GM18861 (cell line): ENCODE data around the gene EFR3B.
"Not testable (repeated sequence)": the region's sequence is repeated elsewhere in the genome, so short reads cannot be mapped to it uniquely, and the experiment has no call there.

Experiments used
- ATAC-seq: cut with Tn5 transposase; IDR thresholded peaks from one replicate; pipeline ENCODE4 v1.9.1; 2021; ENCODE audit not compliant: unreplicated experiment

Gene EFR3B

DNA sequence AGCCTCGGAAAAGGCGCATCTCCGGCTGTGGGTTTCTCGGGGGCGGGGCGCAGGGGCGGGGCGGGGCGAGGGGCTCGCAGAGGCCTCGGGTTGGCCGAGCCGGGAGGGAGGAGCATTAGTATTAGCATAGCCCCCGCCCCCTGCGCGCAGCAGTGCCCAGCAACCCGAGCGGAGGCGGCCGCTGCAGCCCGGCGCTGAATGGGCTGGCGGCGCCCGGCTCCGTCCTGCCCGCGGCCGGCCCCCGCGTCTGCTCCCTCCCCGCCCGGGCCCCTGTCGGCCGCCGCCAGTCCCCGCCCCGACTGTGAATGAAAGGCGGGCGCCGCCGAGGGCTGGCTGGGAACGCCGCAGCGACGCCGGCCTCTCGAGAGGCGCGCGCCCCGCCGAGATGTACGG, at the start of gene EFR3B:
Gene EFR3B, plus strand, starts transcription at position 149 of the 393 bp plus-strand sequence. Its CDS starts 237 bp downstream, at position 386.
- peak; percentile 89 for ATAC-seq

DNA sequence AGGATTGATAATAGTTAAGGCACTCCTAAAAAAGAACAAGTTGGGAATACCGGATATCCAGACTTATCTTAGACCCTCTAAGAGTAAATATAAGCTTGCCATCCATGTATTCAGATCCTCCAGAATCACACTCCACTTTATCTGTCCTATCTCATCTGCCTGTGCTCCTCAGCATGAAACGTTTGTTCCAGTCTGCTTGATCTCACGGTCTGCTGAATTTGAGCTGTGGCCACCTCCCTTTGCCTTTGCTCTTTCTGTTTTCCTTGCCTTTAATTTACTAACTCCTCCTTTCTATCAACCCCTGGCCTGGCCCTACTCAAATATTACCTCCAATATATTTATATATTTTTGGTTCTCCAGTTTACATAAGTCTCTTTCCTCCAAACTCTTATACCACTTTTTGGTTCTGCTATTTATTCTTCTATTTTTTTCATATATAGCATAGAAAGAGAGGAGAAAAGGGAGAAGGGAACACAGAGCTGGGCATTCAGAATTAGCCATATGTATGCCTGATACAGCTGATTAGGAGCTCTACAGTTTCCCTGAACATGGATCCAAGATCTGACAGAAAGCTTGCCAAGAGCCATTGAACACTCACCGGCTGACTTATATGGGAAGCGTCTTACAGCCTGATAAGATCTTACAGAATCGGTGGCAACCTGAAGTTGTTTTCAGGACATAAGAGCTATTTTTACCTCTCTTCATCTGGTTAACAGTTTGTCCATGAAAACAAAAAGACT, 48.3 kb upstream of the EFR3B start:
- no peak for ATAC-seq

DNA sequence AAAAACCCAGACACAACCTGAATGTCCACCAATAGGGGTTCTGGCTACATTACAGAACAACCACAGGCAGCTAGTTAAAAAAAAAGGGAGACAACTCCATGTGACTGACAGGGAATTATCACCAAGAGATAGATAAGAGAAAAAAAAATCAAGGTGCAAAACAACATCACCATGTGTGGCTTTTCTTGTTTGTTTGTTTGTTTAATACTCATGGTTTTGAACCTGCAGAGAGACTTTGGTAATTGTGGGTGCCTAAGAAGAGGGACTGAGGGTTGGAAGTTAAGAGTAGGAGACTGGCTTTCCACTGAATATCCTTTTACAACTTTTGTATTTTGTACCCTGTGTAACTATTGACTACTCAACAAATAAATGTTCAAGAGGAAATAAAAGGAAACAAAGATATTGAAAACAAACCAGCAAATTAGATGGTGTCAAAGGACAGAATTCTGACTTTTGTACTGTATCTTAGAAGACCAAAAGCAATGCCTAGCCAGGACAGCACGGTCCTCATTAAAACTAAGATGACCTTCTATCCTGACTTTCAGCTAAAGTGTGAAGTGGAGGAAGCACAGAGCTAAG, 47.6 kb upstream of the EFR3B start:
- ATAC-seq: no peak

DNA sequence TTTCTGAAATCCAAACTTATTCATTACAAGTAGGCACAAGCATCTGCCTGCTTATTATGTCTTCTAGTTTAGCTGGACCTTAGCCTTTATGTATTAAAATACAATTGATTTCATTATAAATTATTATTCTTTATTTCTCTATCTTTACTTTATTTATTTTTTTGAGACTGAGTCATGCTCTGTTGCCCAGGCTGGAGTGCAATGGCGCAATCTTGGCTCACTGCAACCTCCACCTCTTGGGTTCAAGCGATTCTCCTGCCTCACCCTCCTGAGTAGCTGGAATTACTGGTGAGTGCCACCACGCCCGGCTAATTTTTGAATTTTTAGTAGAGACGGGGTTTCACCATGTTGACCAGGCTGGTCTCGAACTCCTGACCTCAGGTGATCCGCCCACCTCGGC, 42.8 kb upstream of the EFR3B start:
- ATAC-seq: not testable (repeated sequence)

- ATAC-seq: no peak
Observed at GRCh38 chr2:25000036-25000435, 41.8 kb upstream of the EFR3B start.

DNA sequence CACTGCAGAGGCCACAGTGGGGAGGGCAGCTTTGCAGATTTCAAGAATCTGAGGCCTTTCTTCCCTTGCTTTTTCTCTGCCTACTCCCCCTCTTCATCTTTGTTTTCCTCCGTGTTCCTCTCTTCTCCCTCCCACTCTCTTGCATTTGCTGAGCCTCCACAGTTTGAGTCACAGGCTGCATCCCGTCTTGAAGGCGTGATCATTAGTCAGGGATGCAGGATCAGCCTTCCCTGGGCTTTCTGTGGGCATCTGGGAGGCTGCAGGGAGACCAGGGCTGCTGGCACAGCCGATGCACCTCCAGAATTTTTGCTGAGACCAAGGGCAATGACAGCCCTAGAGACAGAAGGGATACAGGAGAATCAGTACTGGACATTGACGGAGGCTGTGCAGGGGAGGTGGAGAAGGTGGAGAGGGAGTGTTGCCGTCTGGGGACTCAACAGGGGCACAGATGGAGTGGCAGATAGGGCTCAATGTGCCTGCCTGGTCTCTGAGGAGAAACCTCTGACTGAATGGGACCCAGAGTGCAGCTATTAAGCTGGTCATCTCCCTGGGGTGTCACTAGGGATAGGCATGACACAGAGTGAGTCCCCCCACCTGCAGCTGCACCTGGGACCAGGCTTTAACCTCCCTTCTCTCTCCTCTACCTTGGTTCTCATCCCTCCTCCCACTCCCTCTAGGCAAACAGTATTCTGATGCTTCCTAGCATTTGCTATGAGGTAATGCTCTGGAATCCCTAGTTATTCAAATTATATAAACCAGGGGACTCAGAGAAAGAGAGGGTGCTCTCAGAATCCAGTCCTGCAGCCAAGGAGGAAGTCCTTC, 41.2 kb upstream of the EFR3B start:
- ATAC-seq: no peak

- no peak for ATAC-seq
Observed at GRCh38 chr2:25001325-25001637, 40.6 kb upstream of the EFR3B start.

DNA sequence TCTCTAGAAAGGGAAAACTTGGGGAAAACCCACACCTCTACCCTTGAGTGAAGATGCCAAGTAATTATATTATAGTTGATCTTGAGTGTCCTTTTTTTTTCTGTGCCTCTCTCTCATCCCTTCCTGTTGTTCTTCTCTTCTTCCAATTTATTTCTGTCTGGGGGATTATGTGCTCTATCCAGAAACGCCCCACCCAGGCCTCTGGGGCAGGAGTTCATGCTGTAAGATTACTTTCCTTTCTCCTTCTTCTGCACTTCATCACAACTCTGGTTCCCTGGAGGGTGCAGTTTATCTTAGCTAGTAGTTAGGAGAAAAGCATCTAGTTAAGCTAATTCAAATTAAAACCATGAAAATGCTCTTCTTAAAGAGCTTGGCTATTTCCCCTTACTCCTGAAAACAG, 39.8 kb upstream of the EFR3B start:
- no peak for ATAC-seq

DNA sequence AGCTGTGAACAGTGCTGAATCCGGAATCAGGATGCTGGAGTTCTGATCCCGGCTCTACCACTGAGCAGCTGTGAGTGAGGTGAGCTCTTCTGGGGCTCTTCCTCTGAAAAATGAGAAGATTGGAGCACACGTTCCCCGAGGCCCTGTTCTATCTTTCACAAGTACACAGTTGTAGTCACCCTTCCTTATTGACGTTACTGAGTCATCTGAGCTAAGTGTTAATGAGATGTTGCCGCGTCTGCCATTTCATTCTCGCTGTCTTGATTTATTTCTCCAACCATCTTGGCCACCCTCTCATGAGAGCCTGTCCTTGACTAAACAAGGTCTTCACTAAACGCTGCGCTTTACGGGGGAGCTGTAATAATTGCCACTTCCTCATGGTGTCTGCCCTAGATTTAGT, 31.9 kb upstream of the EFR3B start:
- no peak for ATAC-seq

DNA sequence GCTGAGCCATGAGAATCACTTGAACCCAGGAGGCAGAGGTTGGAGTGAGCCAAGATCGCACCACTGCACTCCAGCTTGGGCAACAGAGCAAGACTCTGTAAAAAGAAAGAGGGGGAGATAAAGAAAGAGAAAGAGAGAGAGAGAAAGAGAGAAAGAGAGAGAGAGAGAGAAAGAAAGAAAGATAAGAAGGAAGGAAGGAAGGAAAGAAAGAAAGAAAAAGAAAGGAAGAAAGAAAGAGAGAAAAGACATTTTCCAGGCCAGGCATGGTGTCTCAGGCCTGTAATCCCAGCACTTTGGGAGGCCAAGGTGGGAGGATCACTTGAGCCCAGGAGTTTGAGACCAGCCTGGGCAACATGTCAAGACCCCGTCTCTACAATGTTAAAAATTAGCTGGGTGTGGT, 30.5 kb upstream of the EFR3B start:
- not testable (repeated sequence) for ATAC-seq

GRCh38 chr2:25014631-25015030, 27.2 kb upstream of the EFR3B start:
- no peak for ATAC-seq

GRCh38 chr2:25018681-25019080, 23.2 kb upstream of the EFR3B start:
- ATAC-seq: no peak

- ATAC-seq: no peak
Observed at GRCh38 chr2:25021791-25022362, 20.0 kb upstream of the EFR3B start.

DNA sequence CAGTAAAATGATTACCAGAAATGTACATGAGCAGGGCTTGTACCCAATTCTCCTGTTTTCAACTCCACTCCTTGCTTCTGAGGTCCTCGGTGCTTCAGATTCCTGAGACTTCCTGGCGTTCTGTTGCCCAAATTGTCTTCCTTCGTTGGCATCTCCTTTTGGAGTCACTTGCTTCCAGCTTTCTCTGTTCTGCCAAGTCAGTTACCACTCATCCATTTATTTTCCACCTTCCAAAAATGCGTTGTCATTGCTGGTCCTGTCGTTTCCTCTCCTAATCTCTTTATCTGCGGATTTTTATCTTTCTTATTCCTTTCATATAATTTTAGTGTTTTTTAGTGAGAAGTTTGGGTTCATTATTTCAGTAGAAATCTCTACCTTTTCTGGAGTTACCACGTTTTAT, 18.5 kb upstream of the EFR3B start:
- ATAC-seq: no peak

DNA sequence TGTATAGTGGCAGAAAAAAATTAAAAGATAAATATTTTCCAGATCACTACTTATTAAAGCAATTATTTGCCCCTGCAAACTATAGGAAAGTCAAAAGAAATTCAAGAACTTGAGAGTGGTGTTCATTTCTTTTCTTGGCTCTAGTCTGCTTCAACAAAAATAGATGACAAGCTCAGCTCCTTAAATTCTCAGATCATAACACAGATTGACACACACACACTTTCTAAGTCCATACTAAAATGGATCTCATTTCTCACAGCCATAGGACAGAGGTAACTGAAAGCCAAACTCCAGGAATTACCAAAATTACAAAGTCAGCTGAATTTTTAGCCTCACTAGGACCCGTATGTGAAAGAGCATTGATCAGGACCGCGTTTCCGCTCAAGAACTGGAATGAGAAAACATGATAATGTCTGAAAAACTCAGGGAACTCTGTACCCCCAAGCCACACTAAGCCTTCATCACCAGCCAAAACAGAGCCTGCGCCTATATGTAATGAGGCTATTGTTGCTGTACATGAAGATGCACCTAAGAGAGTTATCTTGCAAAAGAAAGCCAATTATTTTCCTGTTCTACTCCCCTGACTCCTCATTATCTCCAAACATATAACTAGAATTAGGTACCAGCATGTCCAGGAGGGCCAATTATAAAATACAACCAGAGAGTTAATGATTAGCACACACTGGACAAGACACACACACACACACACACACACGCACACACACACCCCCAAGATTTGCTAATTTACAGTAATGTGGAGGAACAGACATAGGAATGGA, 16.5 kb upstream of the EFR3B start:
- no peak for ATAC-seq

- no peak for ATAC-seq
Observed at GRCh38 chr2:25026008-25026530, 15.8 kb upstream of the EFR3B start.

DNA sequence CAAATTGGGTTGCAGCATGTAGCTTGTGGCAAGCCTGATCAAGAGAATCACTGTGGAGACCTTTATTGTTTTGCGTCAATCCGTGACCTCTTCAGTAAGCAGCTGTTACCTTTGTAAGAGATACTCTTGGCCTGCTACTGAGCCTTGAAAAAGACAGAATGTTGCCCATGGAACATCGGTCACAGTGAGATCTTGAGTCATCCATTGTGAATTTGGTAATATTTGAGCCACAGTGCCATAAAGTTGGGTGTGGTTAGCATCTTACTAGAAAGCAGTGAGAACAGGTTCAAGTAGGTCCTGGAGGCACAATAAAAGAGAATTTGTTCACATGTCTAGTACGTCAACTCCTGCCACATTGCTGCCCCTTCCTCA, 12.7 kb upstream of the EFR3B start:
- no peak for ATAC-seq

GRCh38 chr2:25030702-25031101, 11.2 kb upstream of the EFR3B start:
- ATAC-seq: no peak

DNA sequence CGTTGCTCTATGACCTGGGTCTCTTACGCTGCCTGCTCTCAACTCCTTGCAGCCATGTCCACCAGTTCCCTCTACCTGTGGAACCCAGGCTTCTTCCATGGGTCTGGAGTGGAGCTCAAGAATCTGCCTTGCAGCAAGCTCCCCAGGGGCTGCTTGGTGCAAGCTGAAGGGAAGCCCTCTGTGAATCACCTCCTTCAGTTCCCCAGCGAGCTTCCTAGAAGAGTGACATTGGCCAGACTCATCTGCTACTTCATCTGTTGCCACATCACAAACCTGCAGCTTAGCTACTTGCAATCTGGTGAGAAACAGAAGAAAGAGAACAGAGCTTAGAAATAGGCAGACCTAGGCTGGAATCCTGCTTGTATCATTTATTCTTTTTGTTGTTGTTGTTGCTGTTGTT, 9.8 kb upstream of the EFR3B start:
- no peak for ATAC-seq

DNA sequence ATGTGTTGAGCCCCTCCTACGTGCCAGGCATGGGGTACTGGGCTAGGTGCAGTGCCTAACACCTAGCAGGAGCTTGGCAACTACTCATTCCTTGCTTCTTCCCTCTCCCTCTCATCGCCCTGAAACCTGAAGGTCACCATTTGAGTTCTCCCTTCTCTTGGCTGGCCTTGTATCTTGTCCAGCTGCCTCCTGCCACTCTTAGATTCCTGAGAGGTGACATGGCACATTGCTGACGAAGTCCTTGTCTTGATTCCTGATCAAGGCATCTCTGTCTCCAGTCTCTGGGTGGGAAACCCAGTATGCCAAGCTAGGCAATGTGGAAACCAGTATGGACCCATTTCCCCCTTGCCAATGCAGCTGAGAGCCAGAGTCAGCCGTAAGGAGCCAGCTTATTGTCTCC, 9.0 kb upstream of the EFR3B start:
- ATAC-seq: no peak

- ATAC-seq: no peak
Observed at GRCh38 chr2:25034081-25034480, 7.8 kb upstream of the EFR3B start.
